Liver (tissue), 9 donors: ENCODE data around the gene CACNA1C. TPM values are rescaled to one million over a fixed set of nuclear protein-coding genes. Genes with fewer than 3 reads are reported as not detected.
A peak's percentile ranks its signal among the peaks of the same experiment; 100 is the strongest.

Source experiments
- DNase-seq: peaks from one replicate; pipeline ENCODE4 v3.0.0-alpha.2; 2017; ENCODE audit warnings: low spot score
- H3K27ac ChIP-seq, 2 donors: one replicate each; pipeline ENCODE4 v1.7.0; 2013; ENCODE audit warnings: inconsistent platforms in 2 of 2, low read length in 2 of 2, control low read depth in 1 of 2, low read depth in 1 of 2, mild to moderate bottlenecking in 1 of 2
- H3K27me3 ChIP-seq, 4 donors: one replicate each; pipeline versions ENCODE4 v1.6.1 to v1.7.0; 2013; ENCODE audit warnings: low read length in 3 of 4, inconsistent platforms in 1 of 4, mild to moderate bottlenecking in 1 of 4, moderate library complexity in 1 of 4; ENCODE audit not compliant: control insufficient read depth in 4 of 4, insufficient read depth in 4 of 4
- H3K36me3 ChIP-seq, 4 donors: one replicate each; pipeline versions ENCODE4 v1.6.1 to v1.7.0; 2013; ENCODE audit warnings: low read length in 3 of 4, mild to moderate bottlenecking in 3 of 4, low read depth in 1 of 4, moderate library complexity in 1 of 4; ENCODE audit not compliant: control insufficient read depth in 4 of 4, insufficient read depth in 3 of 4
- H3K4me1 ChIP-seq, 4 donors: one replicate each; pipeline versions ENCODE4 v1.6.1 to v1.7.0; 2013; ENCODE audit warnings: low read length in 3 of 4, mild to moderate bottlenecking in 3 of 4, moderate library complexity in 1 of 4; ENCODE audit not compliant: control insufficient read depth in 4 of 4, insufficient read depth in 4 of 4
- H3K4me3 ChIP-seq, 3 donors: one replicate each; pipeline versions ENCODE4 v1.6.1 to v1.7.0; 2013; ENCODE audit warnings: low read length in 3 of 3, control low read depth in 1 of 3, low read depth in 1 of 3, mild to moderate bottlenecking in 1 of 3
- H3K9ac ChIP-seq, 2 donors: one replicate each; pipeline ENCODE4 v1.7.0; 2013; ENCODE audit warnings: low read length in 2 of 2, mild to moderate bottlenecking in 2 of 2, moderate library complexity in 2 of 2, control low read depth in 1 of 2, low read depth in 1 of 2
- H3K9me3 ChIP-seq, 4 donors: one replicate each; pipeline versions ENCODE4 v1.6.1 to v1.7.0; 2013; ENCODE audit warnings: low read length in 3 of 4; ENCODE audit not compliant: control insufficient read depth in 4 of 4
- EGR1 ChIP-seq, 2 donors: IDR thresholded peaks; 2 replicates each; pipeline ENCODE4 v1.6.1; 2016 to 2018; ENCODE audit warnings: antibody characterized with exemption in 2 of 2, low read depth in 2 of 2
- FOXA1 ChIP-seq: IDR thresholded peaks from 2 replicates; pipeline ENCODE4 v1.6.1; 2016; ENCODE audit warnings: antibody characterized with exemption
- GABPA ChIP-seq, 2 donors: IDR thresholded peaks in 1 of 2; conservative IDR thresholded peaks in 1 of 2; 2 replicates each; pipeline ENCODE4 v1.6.1; 2016; ENCODE audit warnings: antibody characterized with exemption in 2 of 2, mild to moderate bottlenecking in 1 of 2, moderate library complexity in 1 of 2
- HNF4A ChIP-seq, 2 donors: conservative IDR thresholded peaks; 2 replicates each; pipeline ENCODE4 v1.6.1; 2016; ENCODE audit warnings: antibody characterized with exemption in 2 of 2, mild to moderate bottlenecking in 2 of 2
- HNF4G ChIP-seq: IDR thresholded peaks from 2 replicates; pipeline ENCODE4 v1.6.1; 2016; ENCODE audit warnings: antibody characterized with exemption
- JUND ChIP-seq, 2 donors: IDR thresholded peaks; 2 replicates each; pipeline ENCODE4 v1.6.1; 2016; ENCODE audit warnings: antibody characterized with exemption in 2 of 2
- MAX ChIP-seq: IDR thresholded peaks from 2 replicates; pipeline ENCODE4 v1.6.1; 2016; ENCODE audit warnings: antibody characterized with exemption
- NR2F2 ChIP-seq: IDR thresholded peaks from 2 replicates; pipeline ENCODE4 v1.6.1; 2016; ENCODE audit warnings: antibody characterized with exemption
- RAD21 ChIP-seq, 2 donors: IDR thresholded peaks; 2 replicates each; pipeline ENCODE4 v1.6.1; 2016; ENCODE audit warnings: antibody characterized with exemption in 2 of 2, mild to moderate bottlenecking in 2 of 2
- REST ChIP-seq: IDR thresholded peaks from 2 replicates; pipeline ENCODE4 v1.6.1; 2016; ENCODE audit warnings: antibody characterized with exemption, mild to moderate bottlenecking
- RXRA ChIP-seq, 2 donors: IDR thresholded peaks; 2 replicates each; pipeline ENCODE4 v1.6.1; 2017 to 2018; ENCODE audit warnings: antibody characterized with exemption in 2 of 2, mild to moderate bottlenecking in 1 of 2
- SP1 ChIP-seq: IDR thresholded peaks from 2 replicates; pipeline ENCODE4 v1.6.1; 2018; ENCODE audit warnings: antibody characterized with exemption, mild to moderate bottlenecking
- TAF1 ChIP-seq: conservative IDR thresholded peaks from 2 replicates; pipeline ENCODE4 v1.6.1; 2016; ENCODE audit warnings: antibody characterized with exemption, mild to moderate bottlenecking
- YY1 ChIP-seq: IDR thresholded peaks from 2 replicates; pipeline ENCODE4 v1.6.1; 2016; ENCODE audit warnings: antibody characterized with exemption, mild to moderate bottlenecking
- ZBTB33 ChIP-seq: IDR thresholded peaks from 2 replicates; pipeline ENCODE4 v1.6.1; 2016; ENCODE audit warnings: antibody characterized with exemption
- WGBS: extraction: QIAGEN DNeasy Blood & Tissue Kit; methylation state at CpG from one replicate; pipeline ENCODE4 v1.1.7; 2013; 5-methylcytosine and 5-hydroxymethylcytosine counted together
- polyA plus RNA-seq, 2 donors: library from polyadenylated mRNA; stranded (reverse) in 1 of 2; unstranded in 1 of 2; fragments of 200-250 nt in 1 of 2; fragments of >200 nt in 1 of 2; fragmentation: Nextera tagmentation in 1 of 2; extraction: Ambion mirVana in 1 of 2; gene quantifications; one replicate each; pipeline versions ENCODE4 v1.2.1 to v1.2.3, GENCODE V29; 2013 to 2015
- total RNA-seq, 2 donors: library from RNA; depleted of rRNA; stranded (reverse); fragments of >200 nt; gene quantifications; one replicate each; pipeline ENCODE4 v1.2.3, GENCODE V29; 2014
- TF ChIP-seq, protein P1 (sequence below): IDR thresholded peaks from 2 replicates; pipeline ENCODE4 v1.6.1; 2016; ENCODE audit warnings: antibody characterized with exemption
- TF ChIP-seq, protein P2 (sequence below): fragments of 150-350 bp; IDR thresholded peaks from 2 replicates; pipeline ENCODE4 v1.5.1; 2017; ENCODE audit warnings: improper control_type of control experiment, low read depth, low read length; ENCODE audit not compliant: missing input control
- donor health status: healthy.
- donor health status: healthy.
- donor health status: healthy.
- donor health status: healthy.
- donor health status: healthy.

The CACNA1C gene
- total and polyA plus RNA-seq, 4 donors, result 0.23 to 1.9 (median 0.41) TPM

DNA sequence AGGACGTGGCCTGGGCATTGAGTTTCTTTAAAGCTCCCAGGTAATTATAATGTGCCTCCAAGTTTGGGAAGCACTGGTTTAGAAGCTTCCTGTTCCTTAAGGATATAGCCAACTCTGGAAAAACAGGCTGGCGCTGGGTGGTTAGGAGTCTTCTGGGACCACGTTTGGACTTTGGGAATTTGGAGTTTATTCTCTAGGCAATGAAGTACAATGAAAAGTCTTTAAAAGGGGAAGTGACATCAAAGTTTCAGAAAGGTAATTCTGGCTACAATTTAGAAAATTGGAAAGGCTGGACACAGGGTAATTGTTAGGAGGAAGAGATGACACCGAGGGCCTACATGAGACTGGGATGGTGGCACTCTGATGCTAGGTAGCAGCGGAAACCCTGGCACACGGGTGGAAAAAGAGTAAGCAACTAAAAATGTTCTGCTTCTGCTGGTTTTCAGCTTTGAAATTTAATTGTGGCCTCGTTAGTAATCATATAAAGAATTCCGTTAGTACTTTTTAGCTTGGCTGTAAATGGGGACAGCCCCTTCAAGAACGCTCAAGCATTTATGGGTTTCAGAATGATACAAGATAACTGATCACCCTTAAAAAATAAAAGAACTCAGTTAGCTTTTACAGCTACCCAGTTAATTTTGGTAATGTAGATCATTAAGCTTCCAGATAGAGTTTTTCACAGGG, 35.8 kb upstream of the CACNA1C start:
- Histone ChIP-seq H3K4me1 (peaks cover 2 to 16% (median 11%) of the 10 kb centered on the region in 4 donors), H3K27me3 (no peaks in the 10 kb centered on the region), H3K27ac (no peak overlapping the region), H3K9ac (no peak overlapping the region), H3K9me3 (no peaks in the 10 kb centered on the region), H3K4me3 (no peak overlapping the region), H3K36me3 (no peaks in the 10 kb centered on the region)
- 90% methylated on average over 9 of the region's 9 CpGs for WGBS
- no peak for DNase-seq
- TF ChIP-seq SP1, result no peak
- no peak for TF ChIP-seq FOXA1
- no peak for TF ChIP-seq HNF4A (conservative IDR thresholded peaks at IDR 0.05)
- no peak for TF ChIP-seq EGR1 (IDR thresholded peaks at IDR 0.05; ENCODE audit: low read depth in 2 of 2)
- no peak for TF ChIP-seq REST
- no peak for TF ChIP-seq JUND (IDR thresholded peaks at IDR 0.05)
- TF ChIP-seq YY1, result no peak

GRCh38 chr12:2017546-2018337, 35.0 kb upstream of the CACNA1C start:
- no peak for DNase-seq
- Histone ChIP-seq H3K9ac (no peak overlapping the region), H3K36me3 (no peaks in the 10 kb centered on the region), H3K27me3 (no peaks in the 10 kb centered on the region), H3K9me3 (no peaks in the 10 kb centered on the region), H3K4me1 (peaks cover 2 to 9% (median 6%) of the 10 kb centered on the region in 4 donors), H3K4me3 (no peak overlapping the region), H3K27ac (no peak overlapping the region)
- TF ChIP-seq SP1, result no peak
- TF ChIP-seq EGR1 (IDR thresholded peaks at IDR 0.05; ENCODE audit: low read depth in 2 of 2), result no peak
- TF ChIP-seq NR2F2, result peak; percentile 94
- TF ChIP-seq HNF4G, result no peak
- TF ChIP-seq, protein P1, sequence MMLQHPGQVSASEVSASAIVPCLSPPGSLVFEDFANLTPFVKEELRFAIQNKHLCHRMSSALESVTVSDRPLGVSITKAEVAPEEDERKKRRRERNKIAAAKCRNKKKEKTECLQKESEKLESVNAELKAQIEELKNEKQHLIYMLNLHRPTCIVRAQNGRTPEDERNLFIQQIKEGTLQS, result no peak
- no peak for TF ChIP-seq TAF1
- 75% methylated on average over 12 of the region's 12 CpGs for WGBS

DNA sequence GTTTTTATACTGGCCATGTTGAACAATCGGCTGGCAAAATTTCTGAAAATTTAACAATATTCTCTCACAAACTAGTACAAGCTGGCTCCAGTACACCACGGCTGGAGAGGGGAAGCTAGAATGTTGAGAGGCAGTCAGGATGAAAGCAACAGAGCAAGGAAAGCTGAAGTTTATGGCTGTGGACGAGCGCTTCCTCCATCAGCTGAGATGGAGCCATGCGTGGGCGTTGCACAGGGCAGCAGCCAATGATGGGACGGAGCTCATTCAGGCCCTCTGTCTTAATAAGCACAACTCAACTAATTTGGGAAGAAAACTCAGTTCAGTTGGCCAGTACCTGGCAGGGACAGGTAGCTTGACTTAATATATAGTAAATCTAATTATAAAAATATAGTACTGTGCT, 34.4 kb upstream of the CACNA1C start:
- Histone ChIP-seq H3K27me3 (no peaks in the 10 kb centered on the region), H3K36me3 (no peaks in the 10 kb centered on the region), H3K9ac (no peak overlapping the region), H3K4me3 (no peak overlapping the region), H3K4me1 (peaks cover 0 to 4% (median 2%) of the 10 kb centered on the region in 4 donors), H3K9me3 (no peaks in the 10 kb centered on the region), H3K27ac (no peak overlapping the region)
- no peak for DNase-seq
- 96% methylated on average over 7 of the region's 7 CpGs for WGBS
- TF ChIP-seq RAD21 (IDR thresholded peaks at IDR 0.05) (no peak), GABPA (IDR thresholded peaks at IDR 0.05 in 1 of 2, conservative IDR thresholded peaks at IDR 0.05 in 1 of 2) (no peak), TAF1 (no peak), JUND (IDR thresholded peaks at IDR 0.05) (no peak), EGR1 (IDR thresholded peaks at IDR 0.05; ENCODE audit: low read depth in 2 of 2) (no peak), ZBTB33 (no peak), HNF4G (no peak), MAX (no peak), YY1 (no peak), NR2F2 (no peak), SP1 (no peak), RXRA (IDR thresholded peaks at IDR 0.05) (no peak)
- TF ChIP-seq, protein P1, result no peak
- TF ChIP-seq, protein P2, sequence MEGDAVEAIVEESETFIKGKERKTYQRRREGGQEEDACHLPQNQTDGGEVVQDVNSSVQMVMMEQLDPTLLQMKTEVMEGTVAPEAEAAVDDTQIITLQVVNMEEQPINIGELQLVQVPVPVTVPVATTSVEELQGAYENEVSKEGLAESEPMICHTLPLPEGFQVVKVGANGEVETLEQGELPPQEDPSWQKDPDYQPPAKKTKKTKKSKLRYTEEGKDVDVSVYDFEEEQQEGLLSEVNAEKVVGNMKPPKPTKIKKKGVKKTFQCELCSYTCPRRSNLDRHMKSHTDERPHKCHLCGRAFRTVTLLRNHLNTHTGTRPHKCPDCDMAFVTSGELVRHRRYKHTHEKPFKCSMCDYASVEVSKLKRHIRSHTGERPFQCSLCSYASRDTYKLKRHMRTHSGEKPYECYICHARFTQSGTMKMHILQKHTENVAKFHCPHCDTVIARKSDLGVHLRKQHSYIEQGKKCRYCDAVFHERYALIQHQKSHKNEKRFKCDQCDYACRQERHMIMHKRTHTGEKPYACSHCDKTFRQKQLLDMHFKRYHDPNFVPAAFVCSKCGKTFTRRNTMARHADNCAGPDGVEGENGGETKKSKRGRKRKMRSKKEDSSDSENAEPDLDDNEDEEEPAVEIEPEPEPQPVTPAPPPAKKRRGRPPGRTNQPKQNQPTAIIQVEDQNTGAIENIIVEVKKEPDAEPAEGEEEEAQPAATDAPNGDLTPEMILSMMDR, result no peak
